GM19463 (cell line): Measurements from ENCODE around the gene PCDHB11.
"Not testable (repeated sequence)": the region's sequence is repeated elsewhere in the genome, so short reads cannot be mapped to it uniquely, and the experiment has no call there.

Experiments
- ATAC-seq: cut with Tn5 transposase; IDR thresholded peaks from one replicate; pipeline ENCODE4 v1.9.1; 2021; ENCODE audit warnings: mild to moderate bottlenecking, moderate library complexity; ENCODE audit not compliant: unreplicated experiment

The PCDHB11 gene

DNA sequence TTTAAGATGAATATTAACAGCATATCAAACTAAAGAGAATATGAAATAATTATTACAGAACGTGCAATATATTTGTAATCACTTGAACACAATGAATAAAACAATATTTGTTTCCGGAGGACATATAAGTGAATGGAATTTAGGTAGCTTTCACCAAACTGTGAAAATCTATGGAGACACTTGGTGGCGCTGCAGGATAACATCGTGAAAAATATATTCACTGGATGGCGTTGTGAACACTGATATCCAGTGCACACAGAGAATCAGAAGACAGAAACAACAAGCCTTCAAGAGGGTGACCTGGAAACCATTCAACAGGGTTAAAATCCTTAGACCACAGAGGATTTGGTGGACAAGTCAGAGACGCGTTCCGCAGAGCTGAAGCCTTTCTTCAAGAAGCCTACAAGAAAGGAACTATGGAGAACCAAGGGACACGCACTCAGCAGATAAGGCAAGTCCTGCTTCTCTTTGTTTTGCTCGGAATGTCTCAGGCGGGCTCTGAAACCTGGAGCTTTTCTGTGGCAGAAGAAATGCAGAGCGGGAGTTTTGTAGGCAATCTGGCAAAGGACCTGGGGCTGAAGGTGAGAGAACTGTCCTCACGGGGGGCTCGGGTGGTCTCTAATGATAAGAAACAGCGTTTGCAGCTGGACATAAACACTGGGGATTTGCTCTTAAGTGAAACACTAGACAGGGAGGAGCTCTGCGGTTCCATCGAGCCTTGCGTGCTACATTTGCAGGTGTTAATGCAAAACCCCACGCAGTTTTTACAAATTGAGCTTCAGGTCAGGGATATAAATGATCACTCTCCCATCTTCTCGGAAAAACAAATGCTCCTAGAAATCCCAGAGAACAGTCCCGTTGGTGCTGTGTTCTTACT is at the start of gene PCDHB11:
PCDHB11 (plus strand) TSS at position 269 of the 877 bp plus-strand sequence; CDS start at position 417, 148 bp downstream.
- no peak for ATAC-seq

DNA sequence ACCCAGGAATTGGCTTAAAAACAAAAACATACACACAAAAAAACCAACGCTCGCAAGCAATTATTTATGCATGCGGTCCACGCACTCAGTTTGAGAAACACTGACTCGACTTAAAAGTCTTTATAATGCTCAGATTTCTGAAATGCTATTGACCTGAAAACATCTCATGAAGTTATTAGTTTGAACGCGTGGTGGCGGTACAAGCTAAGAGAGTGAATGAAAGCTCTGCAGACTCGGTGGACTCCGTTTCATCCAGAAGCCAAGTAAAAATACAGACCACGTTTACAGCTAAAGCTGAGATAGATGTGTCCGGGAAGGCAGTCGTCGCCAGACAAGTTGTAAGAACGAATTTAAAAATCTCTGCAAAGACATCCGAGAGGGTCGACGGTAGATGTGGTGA is 49.6 kb upstream of the PCDHB11 start, which contains the start of gene PCDHB6:
PCDHB6 (plus strand) TSS at position 246 of the 400 bp plus-strand sequence. CDS start 201 bp downstream, outside the sequence.
- no peak for ATAC-seq

DNA sequence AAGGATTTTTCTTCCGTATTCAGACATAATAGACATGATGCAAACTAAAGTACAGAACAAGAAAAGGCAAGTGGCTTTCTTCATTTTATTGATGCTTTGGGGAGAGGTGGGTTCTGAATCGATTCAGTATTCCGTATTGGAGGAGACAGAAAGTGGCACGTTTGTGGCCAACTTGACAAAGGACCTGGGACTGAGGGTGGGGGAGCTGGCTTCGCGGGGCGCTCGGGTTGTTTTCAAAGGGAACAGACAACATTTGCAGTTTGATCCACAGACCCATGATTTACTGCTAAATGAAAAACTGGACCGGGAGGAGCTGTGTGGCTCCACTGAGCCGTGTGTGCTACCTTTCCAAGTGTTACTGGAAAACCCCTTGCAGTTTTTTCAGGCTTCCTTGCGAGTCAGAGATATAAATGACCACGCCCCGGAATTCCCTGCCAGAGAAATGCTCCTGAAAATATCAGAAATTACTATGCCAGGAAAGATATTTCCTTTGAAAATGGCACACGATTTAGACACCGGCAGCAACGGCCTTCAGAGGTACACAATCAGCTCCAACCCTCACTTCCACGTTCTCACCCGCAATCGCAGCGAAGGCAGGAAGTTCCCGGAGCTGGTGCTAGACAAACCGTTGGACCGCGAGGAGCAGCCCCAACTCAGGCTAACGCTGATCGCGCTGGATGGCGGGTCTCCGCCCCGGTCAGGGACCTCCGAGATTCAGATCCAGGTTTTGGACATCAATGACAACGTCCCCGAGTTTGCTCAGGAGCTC is 49.0 kb upstream of the PCDHB11 start:
- ATAC-seq: no peak

DNA sequence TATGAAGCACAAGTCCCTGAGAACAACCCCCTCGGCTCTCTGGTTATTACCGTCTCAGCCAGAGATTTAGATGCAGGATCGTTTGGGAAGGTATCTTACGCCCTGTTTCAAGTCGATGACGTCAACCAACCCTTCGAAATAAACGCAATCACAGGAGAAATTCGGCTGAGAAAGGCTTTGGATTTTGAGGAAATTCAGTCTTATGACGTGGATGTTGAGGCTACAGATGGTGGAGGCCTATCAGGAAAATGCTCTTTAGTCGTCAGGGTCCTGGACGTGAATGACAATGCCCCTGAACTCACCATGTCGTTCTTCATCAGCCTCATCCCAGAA is 48.5 kb upstream of the PCDHB11 start:
- ATAC-seq: no peak

DNA sequence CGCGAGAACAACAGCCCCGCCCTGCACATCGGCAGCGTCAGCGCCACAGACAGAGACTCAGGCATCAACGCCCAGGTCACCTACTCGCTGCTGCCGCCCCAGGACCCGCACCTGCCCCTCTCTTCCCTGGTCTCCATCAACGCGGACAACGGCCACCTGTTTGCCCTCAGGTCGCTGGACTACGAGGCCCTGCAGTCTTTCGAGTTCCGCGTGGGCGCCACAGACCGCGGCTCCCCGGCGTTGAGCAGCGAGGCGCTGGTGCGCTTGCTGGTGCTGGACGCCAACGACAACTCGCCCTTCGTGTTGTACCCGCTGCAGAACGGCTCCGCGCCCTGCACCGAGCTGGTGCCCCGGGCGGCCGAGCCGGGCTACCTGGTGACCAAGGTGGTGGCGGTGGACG is 47.8 kb upstream of the PCDHB11 start:
- not testable (repeated sequence) for ATAC-seq

DNA sequence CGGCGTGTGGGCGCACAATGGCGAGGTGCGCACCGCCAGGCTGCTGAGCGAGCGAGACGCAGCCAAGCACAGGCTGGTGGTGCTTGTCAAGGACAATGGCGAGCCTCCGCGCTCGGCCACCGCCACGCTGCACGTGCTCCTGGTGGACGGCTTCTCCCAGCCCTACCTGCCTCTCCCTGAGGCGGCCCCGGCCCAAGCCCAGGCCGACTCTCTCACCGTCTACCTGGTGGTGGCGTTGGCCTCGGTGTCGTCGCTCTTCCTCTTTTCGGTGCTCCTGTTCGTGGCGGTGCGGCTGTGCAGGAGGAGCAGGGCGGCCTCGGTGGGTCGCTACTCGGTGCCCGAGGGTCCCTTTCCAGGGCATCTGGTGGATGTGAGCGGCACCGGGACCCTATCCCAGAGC is 47.3 kb upstream of the PCDHB11 start:
- not testable (repeated sequence) for ATAC-seq

DNA sequence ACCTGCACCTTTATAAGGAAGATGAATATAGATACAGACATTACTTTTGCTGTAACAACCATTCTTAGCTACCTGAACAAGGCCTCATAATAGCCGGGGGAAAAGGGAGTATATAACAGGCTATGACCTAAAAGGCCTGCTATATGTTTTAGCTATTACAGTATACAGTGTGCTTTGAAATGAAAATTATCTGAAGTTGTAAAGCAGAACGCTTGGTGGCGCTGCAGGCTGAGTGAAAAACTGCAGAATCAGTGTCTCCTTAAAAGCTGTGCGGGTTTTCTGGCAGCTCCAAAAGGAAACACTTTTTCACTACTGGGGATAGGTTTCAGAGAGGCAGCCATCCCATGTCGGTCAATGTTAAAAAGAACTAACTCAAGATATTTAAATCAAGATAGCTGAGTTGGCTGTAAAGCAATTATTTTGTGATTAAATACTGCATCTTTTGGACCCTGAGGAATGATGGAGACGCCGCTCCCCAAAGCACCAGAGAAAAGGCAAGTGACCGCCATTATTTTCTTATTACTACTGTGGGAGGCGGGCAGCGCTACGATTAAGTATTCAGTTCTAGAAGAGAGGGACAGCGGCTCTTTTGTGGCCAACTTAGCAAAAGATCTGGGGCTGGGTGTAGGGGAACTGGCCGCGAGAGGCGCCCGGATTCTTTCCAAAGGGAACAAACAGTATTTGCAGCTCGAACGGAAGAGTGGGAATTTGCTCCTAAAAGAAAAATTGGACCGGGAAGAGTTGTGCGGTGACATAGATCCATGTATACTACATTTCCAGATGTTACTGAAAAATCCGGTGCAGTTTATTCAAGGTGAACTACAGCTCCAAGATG is 43.7 kb upstream of the PCDHB11 start:
- no peak for ATAC-seq

DNA sequence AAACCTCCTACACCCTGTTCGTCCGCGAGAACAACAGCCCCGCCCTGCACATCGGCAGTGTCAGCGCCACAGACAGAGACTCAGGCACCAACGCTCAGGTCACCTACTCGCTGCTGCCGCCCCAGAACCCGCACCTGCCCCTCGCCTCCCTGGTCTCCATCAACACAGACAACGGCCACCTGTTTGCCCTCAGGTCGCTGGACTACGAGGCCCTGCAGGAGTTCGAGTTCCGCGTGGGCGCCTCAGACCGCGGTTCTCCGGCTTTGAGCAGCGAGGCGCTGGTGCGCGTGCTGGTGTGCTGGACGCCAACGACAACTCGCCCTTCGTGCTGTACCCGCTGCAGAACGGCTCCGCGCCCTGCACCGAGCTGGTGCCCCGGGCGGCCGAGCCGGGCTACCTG is 42.1 kb upstream of the PCDHB11 start:
- ATAC-seq: not testable (repeated sequence)

DNA sequence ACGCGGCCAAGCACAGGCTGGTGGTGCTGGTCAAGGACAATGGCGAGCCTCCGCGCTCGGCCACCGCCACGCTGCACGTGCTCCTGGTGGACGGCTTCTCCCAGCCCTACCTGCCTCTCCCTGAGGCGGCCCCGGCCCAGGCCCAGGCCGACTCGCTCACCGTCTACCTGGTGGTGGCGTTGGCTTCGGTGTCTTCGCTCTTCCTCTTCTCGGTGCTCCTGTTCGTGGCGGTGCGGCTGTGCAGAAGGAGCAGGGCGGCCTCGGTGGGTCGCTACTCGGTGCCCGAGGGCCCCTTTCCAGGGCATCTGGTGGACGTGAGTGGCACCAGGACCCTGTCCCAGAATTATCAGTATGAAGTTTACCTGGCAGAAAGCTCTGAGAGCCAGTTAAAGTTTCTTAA is 41.5 kb upstream of the PCDHB11 start:
- not testable (repeated sequence) for ATAC-seq

DNA sequence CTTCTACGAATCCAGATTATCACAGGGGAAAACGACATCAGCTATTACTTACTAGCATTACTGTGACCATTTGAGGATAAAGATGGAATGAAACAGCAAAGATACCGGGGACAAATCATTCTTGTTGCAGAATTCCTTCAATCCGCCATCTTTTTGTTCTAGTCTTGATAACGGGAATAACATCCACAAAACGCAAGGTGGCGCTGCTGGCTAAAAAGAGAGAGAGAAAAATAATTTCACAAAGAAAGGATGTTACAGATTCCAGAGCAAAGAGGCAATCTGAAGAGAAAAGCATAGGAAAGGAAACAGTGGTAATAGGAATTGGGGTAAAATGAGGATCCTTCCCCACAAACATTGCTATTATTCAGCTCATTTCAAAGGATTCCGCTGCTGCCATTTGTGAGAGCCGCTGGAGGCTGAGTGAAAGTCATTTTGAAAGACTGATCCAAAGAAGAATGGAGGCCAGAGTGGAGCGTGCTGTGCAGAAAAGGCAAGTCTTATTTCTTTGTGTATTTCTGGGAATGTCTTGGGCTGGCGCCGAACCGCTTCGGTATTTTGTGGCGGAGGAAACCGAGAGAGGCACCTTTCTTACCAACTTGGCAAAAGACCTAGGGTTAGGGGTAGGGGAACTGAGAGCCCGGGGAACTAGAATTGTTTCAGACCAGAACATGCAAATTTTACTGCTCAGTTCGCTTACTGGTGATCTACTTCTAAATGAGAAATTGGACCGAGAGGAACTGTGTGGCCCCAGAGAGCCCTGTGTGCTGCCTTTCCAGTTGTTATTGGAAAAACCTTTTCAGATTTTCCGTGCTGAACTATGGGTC is 26.8 kb upstream of the PCDHB11 start, which contains the start of gene PCDHB7:
PCDHB7 (plus strand) TSS at position 264 of the 824 bp plus-strand sequence; CDS start at position 456, 192 bp downstream.
- no peak for ATAC-seq

DNA sequence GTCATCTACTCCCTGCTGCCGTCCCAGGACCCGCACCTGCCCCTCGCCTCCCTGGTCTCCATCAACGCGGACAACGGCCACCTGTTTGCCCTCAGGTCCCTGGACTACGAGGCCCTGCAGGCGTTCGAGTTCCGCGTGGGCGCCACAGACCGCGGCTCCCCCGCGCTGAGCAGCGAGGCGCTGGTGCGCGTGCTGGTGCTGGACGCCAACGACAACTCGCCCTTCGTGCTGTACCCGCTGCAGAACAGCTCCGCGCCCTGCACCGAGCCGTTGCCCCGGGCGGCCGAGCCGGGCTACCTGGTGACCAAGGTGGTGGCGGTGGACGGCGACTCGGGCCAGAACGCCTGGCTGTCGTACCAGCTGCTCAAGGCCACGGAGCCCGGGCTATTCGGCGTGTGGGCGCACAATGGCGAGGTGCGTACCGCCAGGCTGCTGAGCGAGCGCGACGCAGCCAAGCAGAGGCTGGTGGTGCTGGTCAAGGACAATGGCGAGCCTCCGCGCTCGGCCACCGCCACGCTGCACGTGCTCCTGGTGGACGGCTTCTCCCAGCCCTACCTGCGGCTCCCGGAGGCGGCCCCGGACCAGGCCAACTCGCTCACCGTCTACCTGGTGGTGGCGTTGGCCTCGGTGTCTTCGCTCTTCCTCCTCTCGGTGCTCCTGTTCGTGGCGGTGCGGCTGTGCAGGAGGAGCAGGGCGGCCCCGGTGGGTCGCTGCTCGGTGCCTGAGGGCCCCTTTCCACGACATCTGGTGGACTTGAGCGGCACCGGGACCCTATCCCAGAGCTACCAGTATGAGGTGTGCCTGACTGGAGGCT is 24.9 kb upstream of the PCDHB11 start:
- ATAC-seq: not testable (repeated sequence)

DNA sequence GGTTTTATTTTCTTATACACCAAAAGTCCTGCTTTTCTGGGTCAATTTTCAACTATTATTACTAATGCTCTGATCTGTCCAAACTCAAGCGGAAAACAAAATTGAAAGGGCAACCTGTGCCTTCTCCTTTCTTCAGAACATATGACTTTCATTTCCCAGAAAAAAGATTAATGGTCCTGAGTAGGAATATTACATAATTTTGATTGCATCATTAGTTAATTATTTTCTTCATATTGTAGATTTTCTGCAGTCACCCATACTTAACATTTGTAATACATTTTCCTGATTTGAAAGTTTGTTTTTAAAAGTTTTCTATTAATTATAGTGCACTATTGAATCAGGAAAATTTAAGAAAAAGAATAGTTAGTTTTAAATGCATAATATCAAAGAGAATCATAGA is 23.5 kb upstream of the PCDHB11 start:
- no peak for ATAC-seq

DNA sequence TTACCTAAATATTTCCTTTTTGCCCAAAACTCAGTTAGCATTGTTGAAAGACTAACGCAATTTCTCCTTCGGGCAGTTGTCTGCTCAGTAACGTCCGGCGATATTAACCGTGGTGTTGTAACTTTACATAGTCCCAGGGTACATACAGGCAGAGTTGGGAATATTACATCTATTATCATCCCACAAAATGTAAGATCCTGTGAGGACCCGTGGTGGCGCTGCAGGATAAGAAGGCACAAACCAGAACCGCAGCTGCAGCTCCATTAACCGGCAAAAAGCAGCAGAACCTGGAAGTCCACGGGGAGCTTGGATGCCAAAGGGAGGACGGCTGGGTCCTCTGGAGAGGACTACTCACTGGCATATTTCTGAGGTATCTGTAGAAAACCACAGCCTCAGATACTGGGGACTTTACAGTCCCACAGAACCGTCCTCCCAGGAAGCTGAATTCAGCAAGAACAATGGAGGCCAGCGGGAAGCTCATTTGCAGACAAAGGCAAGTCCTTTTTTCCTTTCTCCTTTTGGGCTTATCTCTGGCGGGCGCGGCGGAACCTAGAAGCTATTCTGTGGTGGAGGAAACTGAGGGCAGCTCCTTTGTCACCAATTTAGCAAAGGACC is 21.7 kb upstream of the PCDHB11 start, which contains the start of gene PCDHB8:
PCDHB8 (plus strand) TSS at position 214 of the 615 bp plus-strand sequence; CDS start at position 459, 245 bp downstream.
- not testable (repeated sequence) for ATAC-seq

DNA sequence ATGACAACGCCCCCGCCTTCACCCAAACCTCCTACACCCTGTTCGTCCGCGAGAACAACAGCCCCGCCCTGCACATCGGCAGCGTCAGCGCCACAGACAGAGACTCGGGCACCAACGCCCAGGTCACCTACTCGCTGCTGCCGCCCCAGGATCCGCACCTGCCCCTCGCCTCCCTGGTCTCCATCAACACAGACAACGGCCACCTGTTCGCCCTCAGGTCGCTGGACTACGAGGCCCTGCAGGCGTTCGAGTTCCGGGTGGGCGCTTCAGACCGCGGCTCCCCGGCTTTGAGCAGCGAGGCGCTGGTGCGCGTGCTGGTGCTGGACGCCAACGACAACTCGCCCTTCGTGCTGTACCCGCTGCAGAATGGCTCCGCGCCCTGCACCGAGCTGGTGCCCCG is 20.1 kb upstream of the PCDHB11 start:
- ATAC-seq: not testable (repeated sequence)

DNA sequence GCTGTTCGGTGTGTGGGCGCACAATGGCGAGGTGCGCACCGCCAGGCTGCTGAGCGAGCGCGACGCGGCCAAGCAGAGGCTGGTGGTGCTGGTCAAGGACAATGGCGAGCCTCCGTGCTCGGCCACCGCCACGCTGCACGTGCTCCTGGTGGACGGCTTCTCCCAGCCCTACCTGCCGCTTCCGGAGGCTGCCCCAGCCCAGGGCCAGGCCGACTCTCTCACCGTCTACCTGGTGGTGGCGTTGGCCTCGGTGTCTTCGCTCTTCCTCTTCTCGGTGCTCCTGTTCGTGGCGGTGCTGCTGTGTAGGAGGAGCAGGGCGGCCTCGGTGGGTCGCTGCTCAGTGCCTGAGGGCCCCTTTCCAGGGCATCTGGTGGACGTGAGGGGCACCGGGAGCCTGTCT is 19.6 kb upstream of the PCDHB11 start:
- not testable (repeated sequence) for ATAC-seq

DNA sequence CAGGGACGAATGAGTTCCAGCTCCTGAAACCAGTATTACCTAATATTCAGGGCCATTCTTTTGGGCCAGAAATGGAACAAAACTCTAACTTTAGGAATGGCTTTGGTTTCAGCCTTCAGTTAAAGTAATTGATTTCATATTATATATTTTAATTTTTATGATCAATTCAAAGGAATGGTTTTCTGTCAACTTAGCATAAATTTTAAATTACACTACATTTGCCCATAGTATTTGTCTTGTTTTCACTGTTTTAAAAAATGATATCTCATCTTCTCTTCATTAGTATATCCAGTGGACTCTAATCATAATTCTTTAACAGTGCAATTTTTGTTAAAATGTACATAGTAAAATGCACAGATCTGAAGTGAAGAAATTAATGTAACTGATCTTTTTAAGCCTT is 19.1 kb upstream of the PCDHB11 start:
- ATAC-seq: no peak

DNA sequence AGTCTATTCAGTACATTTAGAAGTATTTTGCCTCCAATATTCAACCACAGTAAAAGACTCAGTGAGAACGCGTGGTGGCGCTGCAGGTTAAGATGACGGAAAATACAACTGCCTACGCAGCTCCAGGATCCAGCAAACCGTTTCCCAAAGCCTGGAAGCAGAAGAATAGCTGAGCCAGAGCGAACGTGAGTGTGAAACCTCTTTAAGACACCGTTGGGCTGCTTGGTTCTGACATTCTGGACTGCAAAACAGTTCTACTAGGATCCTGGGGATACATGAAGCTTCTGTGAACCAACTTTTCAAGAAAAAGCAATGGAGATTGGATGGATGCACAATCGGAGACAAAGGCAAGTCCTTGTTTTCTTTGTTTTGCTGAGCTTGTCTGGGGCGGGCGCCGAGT is 17.2 kb upstream of the PCDHB11 start, which contains the start of gene PCDHB16:
PCDHB16 (plus strand) TSS at position 140 of the 400 bp plus-strand sequence; CDS start at position 313, 173 bp downstream.
- no peak for ATAC-seq

DNA sequence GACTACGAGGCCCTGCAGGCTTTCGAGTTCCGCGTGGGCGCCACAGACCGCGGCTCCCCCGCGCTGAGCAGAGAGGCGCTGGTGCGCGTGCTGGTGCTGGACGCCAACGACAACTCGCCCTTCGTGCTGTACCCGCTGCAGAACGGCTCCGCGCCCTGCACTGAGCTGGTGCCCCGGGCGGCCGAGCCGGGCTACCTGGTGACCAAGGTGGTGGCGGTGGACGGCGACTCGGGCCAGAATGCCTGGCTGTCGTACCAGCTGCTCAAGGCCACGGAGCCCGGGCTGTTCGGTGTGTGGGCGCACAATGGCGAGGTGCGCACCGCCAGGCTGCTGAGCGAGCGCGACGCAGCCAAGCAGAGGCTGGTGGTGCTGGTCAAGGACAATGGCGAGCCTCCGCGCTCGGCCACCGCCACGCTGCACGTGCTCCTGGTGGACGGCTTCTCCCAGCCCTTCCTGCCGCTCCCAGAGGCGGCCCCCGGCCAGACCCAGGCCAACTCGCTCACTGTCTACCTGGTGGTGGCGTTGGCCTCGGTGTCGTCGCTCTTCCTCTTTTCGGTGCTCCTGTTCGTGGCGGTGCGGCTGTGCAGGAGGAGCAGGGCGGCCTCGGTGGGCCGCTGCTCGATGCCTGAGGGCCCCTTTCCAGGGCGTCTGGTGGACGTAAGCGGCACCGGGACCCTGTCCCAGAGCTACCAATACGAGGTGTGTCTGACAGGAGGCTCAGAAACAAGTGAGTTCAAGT is 15.1 kb upstream of the PCDHB11 start:
- ATAC-seq: not testable (repeated sequence)
